Breast epithelium (tissue), 3 donors: ENCODE data around the gene DYRK1B.

Source experiments
- POLR2A ChIP-seq: fragments of 450-650 bp; IDR thresholded peaks from one replicate; pipeline ENCODE4 v1.6.1; 2016; ENCODE audit warnings: antibody characterized with exemption, mild to moderate bottlenecking, moderate library complexity
- POLR2AphosphoS5 ChIP-seq, 3 donors: sonication (generic); formaldehyde crosslinking; IDR thresholded peaks; one replicate each; pipeline ENCODE4 v1.6.1; 2017; ENCODE audit warnings: antibody characterized with exemption in 3 of 3

GRCh38 chr19:39848392-39848791 is 14.4 kb upstream of the DYRK1B start:
- no peak for TF ChIP-seq POLR2AphosphoS5 (IDR thresholded peaks at IDR 0.05)
- no peak for TF ChIP-seq POLR2A
